ENCODE data around the gene MKRN2. TPM values are rescaled to one million over a fixed set of nuclear protein-coding genes. Genes with fewer than 3 reads are reported as not detected.

The MKRN2 gene
- total and polyA plus RNA-seq, 2 of the 13 experiments (the other 11 are each of a cell fraction or from before 2014, with no cell fraction given) = 25.5 to 34.3 TPM

DNA sequence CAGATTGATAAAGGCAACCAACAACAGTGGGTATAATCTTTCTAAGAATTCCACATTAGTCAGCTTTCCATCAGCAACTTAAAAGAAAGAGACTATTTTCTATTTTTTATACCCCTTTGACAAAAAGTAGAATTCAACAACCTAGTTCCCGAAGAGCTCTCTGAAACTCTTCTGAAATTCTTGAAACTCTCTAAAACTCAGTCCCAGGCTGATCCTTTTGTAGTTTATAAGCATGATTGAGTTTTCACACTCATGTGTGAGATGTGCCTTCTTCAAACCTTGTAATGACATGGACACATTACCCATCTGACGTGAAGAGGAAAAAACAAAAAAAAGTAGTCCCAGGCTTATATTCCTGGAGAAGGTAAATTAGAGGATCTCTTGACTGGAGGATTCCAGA lies 75.6 kb downstream of the MKRN2 start:
- WGBS (ENCODE audit: low lambda C conversion rate) = 98% methylated on average over 2 of the region's 2 CpGs
- H3K9me3 ChIP-seq (ENCODE audit: low read length) = no peaks in the 10 kb centered on the region
- peaks cover 18% of the 10 kb centered on the region; the same call in 1 of the 2 replicates for H3K4me1 ChIP-seq (ENCODE audit: insufficient read depth, low read length)
- in situ Hi-C loops (cut with HindIII; ENCODE audit: extremely low pct_ligation_motif_present, low pct_unique_long_range_greater_than_20kb) (no loop called here), intact Hi-C loops (cut with micrococcal nuclease; ENCODE audit: unreplicated experiment) (no loop called here)
- no peak overlapping the region for H3K4me3 ChIP-seq (replicated peaks in 1 of 3; ENCODE audit: insufficient read depth in 1 of 3, low read depth in 2 of 3, low read length in 3 of 3)
- no peak overlapping the region for H3K9ac ChIP-seq (ENCODE audit: insufficient read depth, low read depth, low read length)
- H3K36me3 ChIP-seq (replicated peaks in 1 of 2; ENCODE audit: control insufficient read depth in 1 of 2, insufficient read depth in 2 of 2, low read length in 2 of 2) = peaks cover 1 to 7% of the 10 kb centered on the region in 2 experiments; a peak in 1 of 5 replicates
- peaks cover 39% of the 10 kb centered on the region for H4K20me1 ChIP-seq (ENCODE audit: insufficient read depth, low read length)
- FAIRE-seq (no peak), ATAC-seq (no peak), DNase-seq (ENCODE audit: low spot score) (no peak)
- H3K27me3 ChIP-seq (ENCODE audit: control insufficient read depth in 1 of 2, insufficient read depth in 2 of 2, low read length in 2 of 2) = no peaks in the 10 kb centered on the region
- no TSS peak for BruUV-seq (replicated peaks)
- peaks cover 88% of the 10 kb centered on the region for H3K79me2 ChIP-seq (ENCODE audit: insufficient read depth, low read length)
- CTCF ChIA-PET (ENCODE audit: low intra/inter-chr PET ratio, low total read pairs) = no interaction called here
- POLR2A ChIA-PET = no interaction called here
- H3K27ac ChIP-seq (ENCODE audit: extremely low read length, insufficient read depth, low read length) = no peak overlapping the region
- no peak overlapping the region for H3K4me2 ChIP-seq (ENCODE audit: low read depth, low read length)
- H2AFZ ChIP-seq (ENCODE audit: low read length) = no peak overlapping the region
- TF ChIP-seq, protein P1, sequence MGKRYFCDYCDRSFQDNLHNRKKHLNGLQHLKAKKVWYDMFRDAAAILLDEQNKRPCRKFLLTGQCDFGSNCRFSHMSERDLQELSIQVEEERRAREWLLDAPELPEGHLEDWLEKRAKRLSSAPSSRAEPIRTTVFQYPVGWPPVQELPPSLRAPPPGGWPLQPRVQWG (CRISPR knock-in tag; IDR thresholded peaks at IDR 0.05; ENCODE audit: borderline replicate concordance, low read depth) = no peak
- no peak for TF ChIP-seq ESRRA (CRISPR knock-in tag; IDR thresholded peaks at IDR 0.05; ENCODE audit: low read depth)
- TF ChIP-seq SALL1 (CRISPR knock-in tag; IDR thresholded peaks at IDR 0.05) = no peak
- TF ChIP-seq TCF7L2 (IDR thresholded peaks at IDR 0.05; ENCODE audit: low read depth, low read length) = no peak
- TF ChIP-seq ZNF205 (CRISPR knock-in tag; IDR thresholded peaks at IDR 0.05) = no peak
- no peak for TF ChIP-seq ZNF772 (CRISPR knock-in tag; IDR thresholded peaks at IDR 0.05)
- no peak for TF ChIP-seq ZKSCAN5 (CRISPR knock-in tag; IDR thresholded peaks at IDR 0.05)
- no peak for TF ChIP-seq JDP2 (CRISPR knock-in tag; IDR thresholded peaks at IDR 0.05; ENCODE audit: borderline replicate concordance)
- TF ChIP-seq RBM39 (IDR thresholded peaks at IDR 0.05; ENCODE audit: low read depth, low read length, poor library complexity, severe bottlenecking) = no peak
- no peak for TF ChIP-seq FLYWCH1 (CRISPR knock-in tag; IDR thresholded peaks at IDR 0.05)

DNA sequence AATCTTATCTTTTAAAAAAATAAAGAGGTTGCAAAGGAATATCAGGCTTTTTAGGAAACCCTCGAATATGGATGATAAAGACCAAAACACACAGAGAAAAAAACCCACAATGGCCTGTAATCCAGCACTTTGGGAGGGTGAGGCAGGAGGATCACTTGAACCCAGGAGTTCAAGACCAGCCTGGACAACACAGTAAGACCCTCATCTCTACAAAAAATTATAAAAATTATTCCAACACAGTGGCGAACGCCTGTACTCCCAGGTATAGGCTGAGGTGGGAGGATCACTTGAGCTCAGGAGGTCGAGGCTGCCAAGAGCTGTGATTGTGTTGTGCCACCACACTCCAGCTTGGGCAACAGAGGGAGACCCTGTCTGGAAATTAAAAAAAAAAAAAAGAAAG lies 76.2 kb downstream of the MKRN2 start:
- Histone ChIP-seq H3K36me3 (replicated peaks in 1 of 2; ENCODE audit: control insufficient read depth in 1 of 2, insufficient read depth in 2 of 2, low read length in 2 of 2) (peaks cover 1 to 7% of the 10 kb centered on the region in 2 experiments; a peak in 1 of 5 replicates), H3K4me1 (ENCODE audit: insufficient read depth, low read length) (peaks cover 18% of the 10 kb centered on the region; the same call in 1 of the 2 replicates), H2AFZ (ENCODE audit: low read length) (no peak overlapping the region), H3K79me2 (ENCODE audit: insufficient read depth, low read length) (peaks cover 88% of the 10 kb centered on the region), H3K9ac (ENCODE audit: insufficient read depth, low read depth, low read length) (no peak overlapping the region), H3K27me3 (ENCODE audit: control insufficient read depth in 1 of 2, insufficient read depth in 2 of 2, low read length in 2 of 2) (no peaks in the 10 kb centered on the region), H4K20me1 (ENCODE audit: insufficient read depth, low read length) (peaks cover 37% of the 10 kb centered on the region), H3K27ac (ENCODE audit: extremely low read length, insufficient read depth, low read length) (no peak overlapping the region), H3K4me2 (ENCODE audit: low read depth, low read length) (no peak overlapping the region), H3K4me3 (replicated peaks in 1 of 3; ENCODE audit: insufficient read depth in 1 of 3, low read depth in 2 of 3, low read length in 3 of 3) (no peak overlapping the region), H3K9me3 (ENCODE audit: low read length) (no peaks in the 10 kb centered on the region)
- POLR2A ChIA-PET = no interaction called here
- no peak for DNase-seq (ENCODE audit: low spot score)
- in situ Hi-C loops (cut with HindIII; ENCODE audit: extremely low pct_ligation_motif_present, low pct_unique_long_range_greater_than_20kb) (no loop called here), intact Hi-C loops (cut with micrococcal nuclease; ENCODE audit: unreplicated experiment) (no loop called here)
- no TSS peak for BruUV-seq (replicated peaks)
- 95% methylated on average over 4 of the region's 4 CpGs for WGBS (ENCODE audit: low lambda C conversion rate)
- ATAC-seq = no peak
- CTCF ChIA-PET (ENCODE audit: low intra/inter-chr PET ratio, low total read pairs) = no interaction called here
- FAIRE-seq = no peak
- no peak for TF ChIP-seq ZNF558 (CRISPR knock-in tag; IDR thresholded peaks at IDR 0.05; ENCODE audit: borderline replicate concordance)
- no peak for TF ChIP-seq SMARCC2 (IDR thresholded peaks at IDR 0.05)
- TF ChIP-seq KLF9 (CRISPR knock-in tag; IDR thresholded peaks at IDR 0.05; ENCODE audit: low read depth) = no peak
- TF ChIP-seq KLF15 (CRISPR knock-in tag; IDR thresholded peaks at IDR 0.05; ENCODE audit: borderline replicate concordance) = no peak
- TF ChIP-seq, protein P2, sequence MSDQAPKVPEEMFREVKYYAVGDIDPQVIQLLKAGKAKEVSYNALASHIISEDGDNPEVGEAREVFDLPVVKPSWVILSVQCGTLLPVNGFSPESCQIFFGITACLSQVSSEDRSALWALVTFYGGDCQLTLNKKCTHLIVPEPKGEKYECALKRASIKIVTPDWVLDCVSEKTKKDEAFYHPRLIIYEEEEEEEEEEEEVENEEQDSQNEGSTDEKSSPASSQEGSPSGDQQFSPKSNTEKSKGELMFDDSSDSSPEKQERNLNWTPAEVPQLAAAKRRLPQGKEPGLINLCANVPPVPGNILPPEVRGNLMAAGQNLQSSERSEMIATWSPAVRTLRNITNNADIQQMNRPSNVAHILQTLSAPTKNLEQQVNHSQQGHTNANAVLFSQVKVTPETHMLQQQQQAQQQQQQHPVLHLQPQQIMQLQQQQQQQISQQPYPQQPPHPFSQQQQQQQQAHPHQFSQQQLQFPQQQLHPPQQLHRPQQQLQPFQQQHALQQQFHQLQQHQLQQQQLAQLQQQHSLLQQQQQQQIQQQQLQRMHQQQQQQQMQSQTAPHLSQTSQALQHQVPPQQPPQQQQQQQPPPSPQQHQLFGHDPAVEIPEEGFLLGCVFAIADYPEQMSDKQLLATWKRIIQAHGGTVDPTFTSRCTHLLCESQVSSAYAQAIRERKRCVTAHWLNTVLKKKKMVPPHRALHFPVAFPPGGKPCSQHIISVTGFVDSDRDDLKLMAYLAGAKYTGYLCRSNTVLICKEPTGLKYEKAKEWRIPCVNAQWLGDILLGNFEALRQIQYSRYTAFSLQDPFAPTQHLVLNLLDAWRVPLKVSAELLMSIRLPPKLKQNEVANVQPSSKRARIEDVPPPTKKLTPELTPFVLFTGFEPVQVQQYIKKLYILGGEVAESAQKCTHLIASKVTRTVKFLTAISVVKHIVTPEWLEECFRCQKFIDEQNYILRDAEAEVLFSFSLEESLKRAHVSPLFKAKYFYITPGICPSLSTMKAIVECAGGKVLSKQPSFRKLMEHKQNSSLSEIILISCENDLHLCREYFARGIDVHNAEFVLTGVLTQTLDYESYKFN (CRISPR knock-in tag; conservative IDR thresholded peaks at IDR 0.05) = no peak
- TF ChIP-seq, protein P3, sequence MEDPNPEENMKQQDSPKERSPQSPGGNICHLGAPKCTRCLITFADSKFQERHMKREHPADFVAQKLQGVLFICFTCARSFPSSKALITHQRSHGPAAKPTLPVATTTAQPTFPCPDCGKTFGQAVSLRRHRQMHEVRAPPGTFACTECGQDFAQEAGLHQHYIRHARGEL (CRISPR knock-in tag; IDR thresholded peaks at IDR 0.05) = no peak
- TF ChIP-seq JDP2 (CRISPR knock-in tag; IDR thresholded peaks at IDR 0.05; ENCODE audit: borderline replicate concordance) = no peak
- no peak for TF ChIP-seq ZNF562 (CRISPR knock-in tag; IDR thresholded peaks at IDR 0.05; ENCODE audit: borderline replicate concordance)
